ENCODE results near the gene LRRC47. TPM values are rescaled to one million over a fixed set of nuclear protein-coding genes. Genes with fewer than 3 reads are reported as not detected.

Gene LRRC47
- total and polyA plus RNA-seq, 5 donors = 23.3 to 60.3 (median 51.2) TPM

GRCh38 chr1:3825356-3825755 lies 29.1 kb upstream of the LRRC47 start:
- Histone ChIP-seq H3K4me1 (ENCODE audit: control insufficient read depth, insufficient read depth, low read length) (no peaks in the 10 kb centered on the region), H3K27ac (ENCODE audit: low read length) (no peak overlapping the region), H3K27me3 (ENCODE audit: control insufficient read depth, insufficient read depth) (no peaks in the 10 kb centered on the region), H3K4me3 (ENCODE audit: low read length) (no peak overlapping the region), H3K9me3 (ENCODE audit: control insufficient read depth, low read length) (no peaks in the 10 kb centered on the region)
- DNase-seq = no peak
- 88% methylated on average over 15 of the region's 15 CpGs for WGBS
- no peak for ATAC-seq
- intact Hi-C loops (cut with DNase I) = no loop called here

- Histone ChIP-seq H3K4me1 (ENCODE audit: control insufficient read depth, insufficient read depth, low read length) (no peaks in the 10 kb centered on the region), H3K9me3 (ENCODE audit: control insufficient read depth, low read length) (no peaks in the 10 kb centered on the region), H3K4me3 (ENCODE audit: low read length) (no peak overlapping the region), H3K27me3 (ENCODE audit: control insufficient read depth, insufficient read depth) (no peaks in the 10 kb centered on the region), H3K27ac (ENCODE audit: low read length) (no peak overlapping the region)
- no peak for DNase-seq
- 89% methylated on average over 8 of the region's 8 CpGs for WGBS
- ATAC-seq = no peak
- intact Hi-C loops (cut with DNase I) = no loop called here
Observed at GRCh38 chr1:3824650-3825049, 28.4 kb upstream of the LRRC47 start.

- ATAC-seq = no peak
- no peaks in the 10 kb centered on the region for H3K9me3 ChIP-seq (ENCODE audit: control insufficient read depth, low read length)
- H3K4me3 ChIP-seq (ENCODE audit: low read length) = no peak overlapping the region
- 92% methylated on average over 16 of the region's 16 CpGs for WGBS
- no peaks in the 10 kb centered on the region for H3K27me3 ChIP-seq (ENCODE audit: control insufficient read depth, insufficient read depth)
- no peak overlapping the region for H3K27ac ChIP-seq (ENCODE audit: low read length)
- intact Hi-C loops (cut with DNase I) = no loop called here
- no peak for DNase-seq
- no peaks in the 10 kb centered on the region for H3K4me1 ChIP-seq (ENCODE audit: control insufficient read depth, insufficient read depth, low read length)
Observed at GRCh38 chr1:3822421-3822820, 26.1 kb upstream of the LRRC47 start.

GRCh38 chr1:3821908-3822307 lies 25.6 kb upstream of the LRRC47 start:
- ATAC-seq = no peak
- no peaks in the 10 kb centered on the region for H3K27me3 ChIP-seq (ENCODE audit: control insufficient read depth, insufficient read depth)
- H3K9me3 ChIP-seq (ENCODE audit: control insufficient read depth, low read length) = no peaks in the 10 kb centered on the region
- no peaks in the 10 kb centered on the region for H3K4me1 ChIP-seq (ENCODE audit: control insufficient read depth, insufficient read depth, low read length)
- H3K4me3 ChIP-seq (ENCODE audit: low read length) = no peak overlapping the region
- intact Hi-C loops (cut with DNase I) = no loop called here
- no peak for DNase-seq
- 91% methylated on average over 15 of the region's 15 CpGs for WGBS
- H3K27ac ChIP-seq (ENCODE audit: low read length) = no peak overlapping the region

- Histone ChIP-seq H3K27me3 (ENCODE audit: control insufficient read depth, insufficient read depth) (no peaks in the 10 kb centered on the region), H3K9me3 (ENCODE audit: control insufficient read depth, low read length) (no peaks in the 10 kb centered on the region), H3K4me1 (ENCODE audit: control insufficient read depth, insufficient read depth, low read length) (no peaks in the 10 kb centered on the region), H3K4me3 (ENCODE audit: low read length) (no peak overlapping the region), H3K27ac (ENCODE audit: low read length) (no peak overlapping the region)
- WGBS = 83% methylated on average over 13 of the region's 13 CpGs
- ATAC-seq = no peak
- intact Hi-C loops (cut with DNase I) = no loop called here
- DNase-seq = no peak
Observed at GRCh38 chr1:3821447-3821846, 25.1 kb upstream of the LRRC47 start.

- Histone ChIP-seq H3K4me1 (ENCODE audit: control insufficient read depth, insufficient read depth, low read length) (no peaks in the 10 kb centered on the region), H3K27me3 (ENCODE audit: control insufficient read depth, insufficient read depth) (no peaks in the 10 kb centered on the region), H3K4me3 (ENCODE audit: low read length) (no peak overlapping the region), H3K9me3 (ENCODE audit: control insufficient read depth, low read length) (no peaks in the 10 kb centered on the region), H3K27ac (ENCODE audit: low read length) (no peak overlapping the region)
- ATAC-seq (no peak), DNase-seq (no peak)
- WGBS = 91% methylated on average over 6 of the region's 6 CpGs
- intact Hi-C loops (cut with DNase I) = no loop called here
Observed at GRCh38 chr1:3821004-3821403, 24.7 kb upstream of the LRRC47 start.

GRCh38 chr1:3820316-3820715 lies 24.0 kb upstream of the LRRC47 start:
- intact Hi-C loops (cut with DNase I) = no loop called here
- Histone ChIP-seq H3K27me3 (ENCODE audit: control insufficient read depth, insufficient read depth) (no peaks in the 10 kb centered on the region), H3K4me1 (ENCODE audit: control insufficient read depth, insufficient read depth, low read length) (no peaks in the 10 kb centered on the region), H3K9me3 (ENCODE audit: control insufficient read depth, low read length) (no peaks in the 10 kb centered on the region), H3K4me3 (ENCODE audit: low read length) (no peak overlapping the region), H3K27ac (ENCODE audit: low read length) (no peak overlapping the region)
- no peak for DNase-seq
- ATAC-seq = no peak
- WGBS = 90% methylated on average over 8 of the region's 8 CpGs

GRCh38 chr1:3819771-3820200 lies 23.5 kb upstream of the LRRC47 start:
- intact Hi-C loops (cut with DNase I) = no loop called here
- Histone ChIP-seq H3K9me3 (ENCODE audit: control insufficient read depth, low read length) (no peaks in the 10 kb centered on the region), H3K27me3 (ENCODE audit: control insufficient read depth, insufficient read depth) (no peaks in the 10 kb centered on the region), H3K27ac (ENCODE audit: low read length) (no peak overlapping the region), H3K4me1 (ENCODE audit: control insufficient read depth, insufficient read depth, low read length) (no peaks in the 10 kb centered on the region), H3K4me3 (ENCODE audit: low read length) (no peak overlapping the region)
- WGBS = 73% methylated on average over 10 of the region's 10 CpGs
- ATAC-seq (no peak), DNase-seq (no peak)

- 93% methylated on average over 28 of the region's 28 CpGs for WGBS
- Histone ChIP-seq H3K9me3 (ENCODE audit: control insufficient read depth, low read length) (no peaks in the 10 kb centered on the region), H3K4me1 (ENCODE audit: control insufficient read depth, insufficient read depth, low read length) (no peaks in the 10 kb centered on the region), H3K27me3 (ENCODE audit: control insufficient read depth, insufficient read depth) (no peaks in the 10 kb centered on the region), H3K4me3 (ENCODE audit: low read length) (no peak overlapping the region), H3K27ac (ENCODE audit: low read length) (no peak overlapping the region)
- DNase-seq (no peak), ATAC-seq (no peak)
- intact Hi-C loops (cut with DNase I) = no loop called here
Observed at GRCh38 chr1:3817821-3818597, 21.7 kb upstream of the LRRC47 start.

GRCh38 chr1:3817138-3817740 lies 20.9 kb upstream of the LRRC47 start:
- Histone ChIP-seq H3K4me3 (ENCODE audit: low read length) (no peak overlapping the region), H3K4me1 (ENCODE audit: control insufficient read depth, insufficient read depth, low read length) (no peaks in the 10 kb centered on the region), H3K9me3 (ENCODE audit: control insufficient read depth, low read length) (no peaks in the 10 kb centered on the region), H3K27me3 (ENCODE audit: control insufficient read depth, insufficient read depth) (no peaks in the 10 kb centered on the region), H3K27ac (ENCODE audit: low read length) (no peak overlapping the region)
- WGBS = 95% methylated on average over 17 of the region's 17 CpGs
- ATAC-seq (no peak), DNase-seq (no peak)
- intact Hi-C loops (cut with DNase I) = no loop called here

- Histone ChIP-seq H3K9me3 (ENCODE audit: control insufficient read depth, low read length) (no peaks in the 10 kb centered on the region), H3K4me1 (ENCODE audit: control insufficient read depth, insufficient read depth, low read length) (no peaks in the 10 kb centered on the region), H3K27ac (ENCODE audit: low read length) (no peak overlapping the region), H3K4me3 (ENCODE audit: low read length) (no peak overlapping the region), H3K27me3 (ENCODE audit: control insufficient read depth, insufficient read depth) (no peaks in the 10 kb centered on the region)
- ATAC-seq = no peak
- WGBS = 92% methylated on average over 38 of the region's 38 CpGs
- intact Hi-C loops (cut with DNase I) = no loop called here
- DNase-seq = no peak
Observed at GRCh38 chr1:3816331-3817137, 20.2 kb upstream of the LRRC47 start.

Data from right cardiac atrium (tissue), 5 donors.